ENCODE measurements around the gene NOTO. TPM values are rescaled to one million over a fixed set of nuclear protein-coding genes. Genes with fewer than 3 reads are reported as not detected.
A peak's percentile ranks its signal among the peaks of the same experiment; 100 is the strongest.

The NOTO gene
- total and polyA plus RNA-seq, 11 donors, result not detected

- no peak overlapping the region for H3K27ac ChIP-seq
- TF ChIP-seq CTCF (IDR thresholded peaks at IDR 0.05) (no peak), POLR2A (IDR thresholded peaks at IDR 0.05) (no peak)
- WGBS, 4 donors, result 75 to 90% (median 78%) methylated on average over 14 of the region's 14 CpGs
- H3K36me3 ChIP-seq, result peaks cover 0 to 59% (median 52%) of the 10 kb centered on the region in 9 donors
- H3K4me3 ChIP-seq, result no peak overlapping the region
- no peak for DNase-seq
- intact Hi-C loops (cut with DNase I), result no loop called here
- ATAC-seq, result no peak
- no peaks in the 10 kb centered on the region for H3K9me3 ChIP-seq
- no peaks in the 10 kb centered on the region for H3K27me3 ChIP-seq
- peaks cover 0 to 24% (median 12%) of the 10 kb centered on the region in 12 donors for H3K4me1 ChIP-seq
Measured at GRCh38 chr2:73228631-73229030, 26.3 kb downstream of the NOTO start.

GRCh38 chr2:73232403-73233153 is 30.2 kb downstream of the NOTO start:
- 2 to 4% (median 3%) methylated on average over 10 to 37 of the region's 37 CpGs for WGBS, 4 donors
- peak in 1 of 4 donors; percentile 1 for ATAC-seq
- no peak for TF ChIP-seq POLR2A (IDR thresholded peaks at IDR 0.05)
- no peak for TF ChIP-seq CTCF (IDR thresholded peaks at IDR 0.05)
- H3K27ac ChIP-seq, result peak overlapping the region in 11 of 12 donors; percentile 62 to 98 (median 93)
- H3K4me1 ChIP-seq, result peaks cover 0 to 35% (median 27%) of the 10 kb centered on the region in 12 donors
- peak in 1 of 5 donors; percentile 25 for DNase-seq
- H3K27me3 ChIP-seq, result no peaks in the 10 kb centered on the region
- no peaks in the 10 kb centered on the region for H3K9me3 ChIP-seq
- intact Hi-C loops (cut with DNase I), result loop anchor here in 6 of 10 donors (2.0 to 5.0 kb wide), 2 partner anchors 155 to 162 kb away; partner anchors contain the start of genes ALMS1 (in 5 of the 6) and SFXN5 (in 1 of the 6)
- H3K36me3 ChIP-seq, result peaks cover 0 to 29% (median 26%) of the 10 kb centered on the region in 9 donors
- peak overlapping the region; percentile 55 to 92 (median 73) for H3K4me3 ChIP-seq

- H3K27me3 ChIP-seq, result no peaks in the 10 kb centered on the region
- peaks cover 0 to 43% (median 30%) of the 10 kb centered on the region in 12 donors for H3K4me1 ChIP-seq
- no peak for TF ChIP-seq CTCF (IDR thresholded peaks at IDR 0.05)
- peak in 1 of 2 donors; percentile 85 for TF ChIP-seq POLR2A (IDR thresholded peaks at IDR 0.05)
- 0 to 1% (median 0%) methylated on average over 31 to 67 of the region's 67 CpGs for WGBS, 4 donors
- H3K36me3 ChIP-seq, result peaks cover 0 to 25% (median 21%) of the 10 kb centered on the region in 9 donors
- intact Hi-C loops (cut with DNase I), result loop anchor here in 6 of 10 donors (2.0 to 5.0 kb wide), 2 partner anchors 154 to 163 kb away; partner anchors contain the start of genes ALMS1 (in 5 of the 6) and SFXN5 (in 1 of the 6)
- peak within 1 kb of the TSS; percentile 77 to 98 (median 94) for H3K27ac ChIP-seq
- DNase-seq, result peak; percentile 98 to 99 (median 99)
- peak within 1 kb of the TSS; percentile 60 to 92 (median 78) for H3K4me3 ChIP-seq
- no peaks in the 10 kb centered on the region for H3K9me3 ChIP-seq
- ATAC-seq, result peak; percentile 93 to 97 (median 96)
Measured at GRCh38 chr2:73233154-73233931, 31.0 kb downstream of the NOTO start, which contains the start of gene PRADC1. TSS of gene PRADC1 (minus strand) at chr2:73233239. CDS start at chr2:73233160, 79 bp downstream.

All from heart left ventricle (tissue), 16 donors.